Stimulated activated CD4-positive, alpha-beta T cell treated with anti-CD3 and anti-CD28 coated beads, TNF-alpha, amount 100 ng/mL, for 4 hours (primary cell): ENCODE data around the gene CCNG1.

ENCODE experiments used
- DNase-seq, 3 experiments: peaks; one replicate each; pipeline ENCODE4 v3.0.0-alpha.2; 2020; ENCODE audit warnings: low read depth in 3 of 3

Gene CCNG1

GRCh38 chr5:163489745-163490075, 52.3 kb downstream of the CCNG1 start:
- no peak for DNase-seq
